Loucy (cell line): ENCODE data around the gene ARF6.
"Not testable (repeated sequence)": the region's sequence is repeated elsewhere in the genome, so short reads cannot be mapped to it uniquely, and the experiment has no call there.

ENCODE experiments used
- H2AFZ ChIP-seq: fragments of 200-600 bp; sonication (generic); 2 replicates; pipeline ENCODE4 v1.6.0; 2016; ENCODE audit warnings: antibody characterized with exemption, mild to moderate bottlenecking, low read length, moderate library complexity
- H3F3A ChIP-seq: fragments of 200-600 bp; 2 replicates; pipeline ENCODE4 v1.6.0; 2016; ENCODE audit warnings: antibody characterized with exemption, low read depth, mild to moderate bottlenecking
- H3K27me3 ChIP-seq: fragments of 200-600 bp; sonication (generic); 2 replicates; pipeline ENCODE4 v1.6.1; 2014; ENCODE audit warnings: low read length, mild to moderate bottlenecking; ENCODE audit not compliant: insufficient read depth, poor library complexity, severe bottlenecking
- H3K36me3 ChIP-seq: fragments of 200-600 bp; sonication (generic); 2 replicates; pipeline ENCODE4 v1.6.1; 2016; ENCODE audit warnings: low read length; ENCODE audit not compliant: insufficient read depth
- H3K4me1 ChIP-seq: fragments of 200-600 bp; sonication (generic); 2 replicates; pipeline ENCODE4 v1.5.1; 2014; ENCODE audit warnings: low read length, mild to moderate bottlenecking; ENCODE audit not compliant: insufficient read depth, poor library complexity, severe bottlenecking
- H3K4me2 ChIP-seq: fragments of 200-600 bp; sonication (generic); 2 replicates; pipeline ENCODE4 v1.6.0; 2014; ENCODE audit warnings: antibody characterized with exemption, low read length, low read depth, mild to moderate bottlenecking; ENCODE audit not compliant: poor library complexity, severe bottlenecking
- H3K4me3 ChIP-seq: fragments of 200-600 bp; sonication (generic); 2 replicates; pipeline ENCODE4 v1.5.1; 2014; ENCODE audit warnings: low read length, mild to moderate bottlenecking, mixed read lengths; ENCODE audit not compliant: poor library complexity, severe bottlenecking
- H3K79me2 ChIP-seq: fragments of 200-600 bp; sonication (generic); 2 replicates; pipeline ENCODE4 v1.6.1; 2014; ENCODE audit warnings: low read length; ENCODE audit not compliant: insufficient read depth
- H3K9ac ChIP-seq: fragments of 200-600 bp; sonication (generic); 2 replicates; pipeline ENCODE4 v1.6.0; 2014; ENCODE audit warnings: mild to moderate bottlenecking, low read depth, low read length, moderate library complexity; ENCODE audit not compliant: poor library complexity, severe bottlenecking
- H3K9me2 ChIP-seq: fragments of 200-600 bp; sonication (generic); replicated peaks from 2 replicates; pipeline ENCODE4 v1.6.1; 2016; ENCODE audit warnings: low read depth, low read length, mixed read lengths
- H3K9me3 ChIP-seq: fragments of 200-600 bp; sonication (generic); 2 replicates; pipeline ENCODE4 v1.6.1; 2014; ENCODE audit warnings: mild to moderate bottlenecking, antibody characterized with exemption, low read length, low read depth; ENCODE audit not compliant: insufficient read depth
- H4K20me1 ChIP-seq: fragments of 200-600 bp; sonication (generic); 2 replicates; pipeline ENCODE4 v1.6.0; 2014; ENCODE audit warnings: antibody characterized with exemption, low read length, mild to moderate bottlenecking; ENCODE audit not compliant: insufficient read depth, poor library complexity, severe bottlenecking
- EZH2phosphoT487 ChIP-seq: fragments of 200-600 bp; IDR thresholded peaks from 2 replicates; pipeline ENCODE4 v1.6.1; 2018; ENCODE audit warnings: antibody characterized with exemption, mild to moderate bottlenecking, moderate library complexity, borderline replicate concordance
- TF ChIP-seq, protein P1 (sequence below): fragments of 200-600 bp; sonication (generic); conservative IDR thresholded peaks from 2 replicates; pipeline ENCODE4 v1.5.1; 2014; ENCODE audit warnings: mild to moderate bottlenecking, antibody characterized with exemption, low read length

The ARF6 gene

DNA sequence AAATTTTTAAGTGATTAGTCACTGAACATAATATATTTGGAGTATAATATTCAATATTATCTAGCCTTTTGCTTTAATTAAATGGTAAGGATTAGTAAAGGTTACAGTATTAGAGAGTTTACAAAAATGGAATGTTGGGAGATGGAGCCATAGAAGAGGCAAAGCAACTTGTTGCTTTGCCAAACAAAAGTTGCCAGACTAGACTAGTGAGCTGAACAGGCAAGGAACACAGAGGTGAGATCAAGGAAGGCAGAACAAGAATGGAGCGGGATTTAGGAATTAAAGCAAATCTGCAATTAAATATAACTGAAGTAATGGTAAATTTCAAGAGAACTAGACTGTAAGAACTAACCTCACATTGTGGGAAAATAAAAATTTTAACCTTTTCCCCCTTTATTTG is 5.1 kb downstream of the ARF6 start:
- H3K27me3 ChIP-seq, result peaks cover 11% of the 10 kb centered on the region
- H3K36me3 ChIP-seq, result peaks cover 6% of the 10 kb centered on the region; the same call in 1 of the 2 replicates
- H2AFZ ChIP-seq, result no peak overlapping the region
- H3K4me2 ChIP-seq, result peak overlapping the region; percentile 98
- peaks cover 67% of the 10 kb centered on the region for H4K20me1 ChIP-seq
- H3K9ac ChIP-seq, result peak overlapping the region; percentile 99
- H3K4me1 ChIP-seq, result peaks cover 50% of the 10 kb centered on the region
- no peaks in the 10 kb centered on the region for H3K9me2 ChIP-seq
- H3K79me2 ChIP-seq, result peaks cover 65% of the 10 kb centered on the region
- peaks cover 4% of the 10 kb centered on the region; the same call in 1 of the 2 replicates for H3F3A ChIP-seq
- no peak for TF ChIP-seq EZH2phosphoT487
- TF ChIP-seq, protein P1, sequence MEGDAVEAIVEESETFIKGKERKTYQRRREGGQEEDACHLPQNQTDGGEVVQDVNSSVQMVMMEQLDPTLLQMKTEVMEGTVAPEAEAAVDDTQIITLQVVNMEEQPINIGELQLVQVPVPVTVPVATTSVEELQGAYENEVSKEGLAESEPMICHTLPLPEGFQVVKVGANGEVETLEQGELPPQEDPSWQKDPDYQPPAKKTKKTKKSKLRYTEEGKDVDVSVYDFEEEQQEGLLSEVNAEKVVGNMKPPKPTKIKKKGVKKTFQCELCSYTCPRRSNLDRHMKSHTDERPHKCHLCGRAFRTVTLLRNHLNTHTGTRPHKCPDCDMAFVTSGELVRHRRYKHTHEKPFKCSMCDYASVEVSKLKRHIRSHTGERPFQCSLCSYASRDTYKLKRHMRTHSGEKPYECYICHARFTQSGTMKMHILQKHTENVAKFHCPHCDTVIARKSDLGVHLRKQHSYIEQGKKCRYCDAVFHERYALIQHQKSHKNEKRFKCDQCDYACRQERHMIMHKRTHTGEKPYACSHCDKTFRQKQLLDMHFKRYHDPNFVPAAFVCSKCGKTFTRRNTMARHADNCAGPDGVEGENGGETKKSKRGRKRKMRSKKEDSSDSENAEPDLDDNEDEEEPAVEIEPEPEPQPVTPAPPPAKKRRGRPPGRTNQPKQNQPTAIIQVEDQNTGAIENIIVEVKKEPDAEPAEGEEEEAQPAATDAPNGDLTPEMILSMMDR, result no peak
- peak overlapping the region; percentile 87 for H3K4me3 ChIP-seq
- no peaks in the 10 kb centered on the region for H3K9me3 ChIP-seq

DNA sequence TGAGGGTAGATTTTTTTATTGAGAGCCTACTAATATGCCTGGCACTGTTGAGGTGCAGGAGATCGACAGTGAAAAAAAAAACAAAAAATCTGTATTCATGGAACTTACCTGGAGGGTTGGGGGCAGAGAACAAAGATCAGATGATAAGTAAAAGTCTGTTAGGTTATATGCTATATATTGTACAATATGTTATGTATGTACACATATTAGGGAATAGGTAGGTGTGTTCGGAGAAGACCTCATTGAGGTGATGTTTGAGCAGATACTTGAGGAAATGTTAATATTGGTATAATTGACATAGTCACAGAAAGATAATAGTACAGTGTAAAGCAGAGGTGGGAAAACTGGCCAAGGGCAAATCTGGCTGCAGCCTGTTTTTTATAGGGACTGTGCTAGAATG is 5.6 kb downstream of the ARF6 start:
- TF ChIP-seq EZH2phosphoT487, result no peak
- TF ChIP-seq, protein P1, result no peak
- peak overlapping the region; percentile 87 for H3K4me3 ChIP-seq
- peak overlapping the region; percentile 99 for H3K9ac ChIP-seq
- H3K9me2 ChIP-seq, result no peaks in the 10 kb centered on the region
- no peak overlapping the region for H2AFZ ChIP-seq
- H3K4me2 ChIP-seq, result peak overlapping the region; percentile 98
- peaks cover 60% of the 10 kb centered on the region for H3K79me2 ChIP-seq
- H3K9me3 ChIP-seq, result no peaks in the 10 kb centered on the region
- peaks cover 50% of the 10 kb centered on the region for H3K4me1 ChIP-seq
- peaks cover 6% of the 10 kb centered on the region for H3K27me3 ChIP-seq
- H4K20me1 ChIP-seq, result peaks cover 62% of the 10 kb centered on the region
- H3F3A ChIP-seq, result peaks cover 4% of the 10 kb centered on the region; the same call in 1 of the 2 replicates
- H3K36me3 ChIP-seq, result peaks cover 6% of the 10 kb centered on the region; the same call in 1 of the 2 replicates

DNA sequence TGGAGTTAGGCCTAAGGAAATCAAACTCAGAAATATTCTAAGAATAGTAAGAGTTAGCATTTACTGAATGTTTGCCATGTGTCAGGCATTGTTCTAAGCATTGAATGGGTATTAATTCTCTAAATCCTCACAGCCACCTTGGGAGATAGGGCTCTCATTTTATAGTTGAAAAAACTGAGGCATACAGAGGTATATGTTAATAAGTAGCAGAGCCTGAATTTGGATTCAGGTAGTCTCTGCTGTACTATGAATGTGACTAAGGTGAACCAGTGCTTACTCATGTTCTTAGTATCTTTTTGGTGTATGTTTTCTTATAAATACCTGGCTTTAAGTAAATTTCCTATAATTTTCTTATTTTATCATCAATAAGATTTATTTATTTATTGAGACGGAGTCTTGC is 8.1 kb downstream of the ARF6 start:
- peaks cover 35% of the 10 kb centered on the region for H3K4me1 ChIP-seq
- no peak overlapping the region for H3K4me2 ChIP-seq
- H3K27me3 ChIP-seq, result no peaks in the 10 kb centered on the region
- no peaks in the 10 kb centered on the region for H3K36me3 ChIP-seq
- peaks cover 35% of the 10 kb centered on the region for H3K79me2 ChIP-seq
- H3K9ac ChIP-seq, result no peak overlapping the region
- H3K9me3 ChIP-seq, result no peaks in the 10 kb centered on the region
- TF ChIP-seq, protein P1, result no peak
- TF ChIP-seq EZH2phosphoT487, result no peak
- H4K20me1 ChIP-seq, result peaks cover 37% of the 10 kb centered on the region
- H3F3A ChIP-seq, result peaks cover 4% of the 10 kb centered on the region; the same call in 1 of the 2 replicates
- H3K9me2 ChIP-seq, result no peaks in the 10 kb centered on the region
- no peak overlapping the region for H2AFZ ChIP-seq
- H3K4me3 ChIP-seq, result no peak overlapping the region

DNA sequence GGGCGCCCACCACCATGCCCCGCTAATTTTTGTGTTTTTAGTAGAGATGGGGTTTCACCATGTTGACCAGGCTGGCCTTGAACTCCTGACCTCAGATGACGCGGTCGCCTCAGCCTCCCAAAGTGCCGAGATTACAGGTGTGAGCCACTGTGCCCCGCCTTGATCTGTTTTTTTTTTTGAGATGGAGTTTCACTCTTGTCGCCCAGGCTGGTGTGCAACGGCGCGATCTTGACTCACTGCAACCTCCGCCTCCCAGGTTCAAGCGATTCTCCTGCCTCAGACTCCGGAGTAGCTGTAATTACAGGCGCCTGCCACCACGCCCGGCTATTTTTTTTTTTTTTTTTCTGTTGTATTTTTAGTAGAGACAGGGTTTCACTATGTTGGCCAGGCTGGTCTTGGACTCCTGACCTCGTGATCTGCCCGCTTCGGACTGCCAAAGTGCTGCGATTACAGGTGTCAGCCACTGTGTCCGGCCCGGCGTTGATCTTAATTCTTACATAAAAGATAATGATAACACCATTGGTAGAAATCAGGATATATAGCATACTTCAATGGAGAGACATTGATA is 9.9 kb downstream of the ARF6 start:
- not testable (repeated sequence) for H3K9me2 ChIP-seq, H3K36me3 ChIP-seq, H3K4me3 ChIP-seq, H2AFZ ChIP-seq, H3K4me2 ChIP-seq, H3K27me3 ChIP-seq, H3F3A ChIP-seq, H3K9ac ChIP-seq, H3K9me3 ChIP-seq
- Histone ChIP-seq H4K20me1 (peaks cover 19% of the 10 kb centered on the region), H3K79me2 (peaks cover 17% of the 10 kb centered on the region), H3K4me1 (peaks cover 31% of the 10 kb centered on the region)
